Peyer's patch (tissue), 4 donors: ENCODE measurements around the gene TEX19.

Experiments
- CTCF ChIP-seq, 6 experiments: fragments of 450-650 bp in 4 of 6; fragments of 200-600 bp in 2 of 6; sonication (generic) in 1 of 6; IDR thresholded peaks; one replicate each; pipeline ENCODE4 v1.5.1; 2017 to 2019; ENCODE audit warnings: antibody characterized with exemption in 6 of 6, mild to moderate bottlenecking in 3 of 6, moderate library complexity in 1 of 6
- POLR2A ChIP-seq, 2 donors: fragments of 450-650 bp; IDR thresholded peaks; one replicate each; pipeline ENCODE4 v1.5.1; 2017; ENCODE audit warnings: antibody characterized with exemption in 2 of 2, mild to moderate bottlenecking in 2 of 2, moderate library complexity in 2 of 2

GRCh38 chr17:82357394-82357793, 1.7 kb upstream of the TEX19 start:
- TF ChIP-seq CTCF (IDR thresholded peaks at IDR 0.05) (no peak), POLR2A (IDR thresholded peaks at IDR 0.05) (no peak)
